Endothelial cell (in vitro differentiated cells): Measurements from ENCODE around the gene METTL26. TPM values are rescaled to one million over a fixed set of nuclear protein-coding genes. Genes with fewer than 3 reads are reported as not detected.

Source experiments
- DNase-seq: peaks from one replicate; pipeline ENCODE4 v3.0.0; 2021; ENCODE audit warnings: low spot score
- H3K27ac Mint-ChIP-seq: one replicate; pipeline ENCODE4 v1.8.0; 2021; ENCODE audit warnings: mixed read lengths, inconsistent platforms; ENCODE audit not compliant: unreplicated experiment
- H3K27me3 Mint-ChIP-seq: one replicate; pipeline ENCODE4 v1.8.0; 2021; ENCODE audit warnings: mild to moderate bottlenecking, moderate library complexity, mixed read lengths, inconsistent platforms; ENCODE audit not compliant: unreplicated experiment
- H3K36me3 Mint-ChIP-seq: one replicate; pipeline ENCODE4 v1.8.0; 2021; ENCODE audit warnings: mild to moderate bottlenecking, low read depth, mixed read lengths, inconsistent platforms; ENCODE audit not compliant: unreplicated experiment
- H3K4me1 Mint-ChIP-seq: one replicate; pipeline ENCODE4 v1.8.0; 2021; ENCODE audit warnings: mild to moderate bottlenecking, mixed read lengths, inconsistent platforms; ENCODE audit not compliant: unreplicated experiment
- H3K4me3 Mint-ChIP-seq: one replicate; pipeline ENCODE4 v1.8.0; 2021; ENCODE audit warnings: mild to moderate bottlenecking, mixed read lengths, inconsistent platforms; ENCODE audit not compliant: unreplicated experiment
- H3K9me3 Mint-ChIP-seq: one replicate; pipeline ENCODE4 v1.8.0; 2021; ENCODE audit warnings: mixed read lengths, inconsistent platforms; ENCODE audit not compliant: unreplicated experiment
- total RNA-seq: library from RNA; stranded (reverse); fragmentation: NEBNext Ultra II Directional; extraction: Animal tissue kit (Norgen Biotek cat#: 25700); gene quantifications from one replicate; pipeline ENCODE4 v1.2.1, GENCODE V29; 2021; ENCODE audit not compliant: unreplicated experiment
- TF ChIP-seq, protein P1 (sequence below): fragments of 200-600 bp; sonication (generic); IDR thresholded peaks from one replicate; pipeline ENCODE4 v1.5.0; 2021; ENCODE audit warnings: antibody characterized with exemption; ENCODE audit not compliant: unreplicated experiment

The METTL26 gene
- total RNA-seq, 1 donor from 2014 or later = 48.5 TPM

- H3K27ac Mint-ChIP-seq = no peak overlapping the region
- peaks cover 24% of the 10 kb centered on the region for H3K36me3 Mint-ChIP-seq
- no peak overlapping the region for H3K4me3 Mint-ChIP-seq
- H3K27me3 Mint-ChIP-seq = peaks cover 22% of the 10 kb centered on the region
- TF ChIP-seq, protein P1, sequence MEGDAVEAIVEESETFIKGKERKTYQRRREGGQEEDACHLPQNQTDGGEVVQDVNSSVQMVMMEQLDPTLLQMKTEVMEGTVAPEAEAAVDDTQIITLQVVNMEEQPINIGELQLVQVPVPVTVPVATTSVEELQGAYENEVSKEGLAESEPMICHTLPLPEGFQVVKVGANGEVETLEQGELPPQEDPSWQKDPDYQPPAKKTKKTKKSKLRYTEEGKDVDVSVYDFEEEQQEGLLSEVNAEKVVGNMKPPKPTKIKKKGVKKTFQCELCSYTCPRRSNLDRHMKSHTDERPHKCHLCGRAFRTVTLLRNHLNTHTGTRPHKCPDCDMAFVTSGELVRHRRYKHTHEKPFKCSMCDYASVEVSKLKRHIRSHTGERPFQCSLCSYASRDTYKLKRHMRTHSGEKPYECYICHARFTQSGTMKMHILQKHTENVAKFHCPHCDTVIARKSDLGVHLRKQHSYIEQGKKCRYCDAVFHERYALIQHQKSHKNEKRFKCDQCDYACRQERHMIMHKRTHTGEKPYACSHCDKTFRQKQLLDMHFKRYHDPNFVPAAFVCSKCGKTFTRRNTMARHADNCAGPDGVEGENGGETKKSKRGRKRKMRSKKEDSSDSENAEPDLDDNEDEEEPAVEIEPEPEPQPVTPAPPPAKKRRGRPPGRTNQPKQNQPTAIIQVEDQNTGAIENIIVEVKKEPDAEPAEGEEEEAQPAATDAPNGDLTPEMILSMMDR = no peak
- no peak for DNase-seq
- peaks cover 16% of the 10 kb centered on the region for H3K4me1 Mint-ChIP-seq
- H3K9me3 Mint-ChIP-seq = no peaks in the 10 kb centered on the region
Observed at GRCh38 chr16:591892-592517, 44.1 kb downstream of the METTL26 start.

DNA sequence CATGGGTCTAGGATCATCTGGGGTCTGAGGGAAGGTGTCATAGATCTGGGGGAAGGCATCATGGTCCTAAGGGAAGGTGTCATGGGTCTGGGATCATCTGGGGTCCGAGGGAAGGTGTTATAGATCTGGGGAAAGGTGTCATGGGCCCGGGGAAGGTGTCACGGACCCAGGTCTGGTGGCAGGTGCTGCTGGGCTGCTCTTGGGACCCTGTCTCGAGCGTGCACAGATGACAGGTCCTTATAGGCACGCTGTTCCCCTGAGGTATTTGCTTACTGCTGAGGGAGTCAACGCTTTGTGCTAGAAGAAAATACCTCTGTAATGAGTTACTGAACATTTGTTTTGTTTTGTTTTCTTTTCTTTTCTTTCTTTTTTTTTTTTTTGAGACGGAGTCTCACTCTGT lies 44.9 kb downstream of the METTL26 start:
- TF ChIP-seq, protein P1 = no peak
- Mint-ChIP-seq H3K4me1 (peaks cover 16% of the 10 kb centered on the region), H3K27ac (peak overlapping the region; percentile 89), H3K36me3 (peaks cover 21% of the 10 kb centered on the region), H3K9me3 (no peaks in the 10 kb centered on the region), H3K4me3 (peak overlapping the region; percentile 98), H3K27me3 (peaks cover 19% of the 10 kb centered on the region)
- no peak for DNase-seq

- H3K9me3 Mint-ChIP-seq = no peaks in the 10 kb centered on the region
- TF ChIP-seq, protein P1 = no peak
- DNase-seq = no peak
- peaks cover 19% of the 10 kb centered on the region for H3K27me3 Mint-ChIP-seq
- peak overlapping the region; percentile 98 for H3K4me3 Mint-ChIP-seq
- H3K4me1 Mint-ChIP-seq = peaks cover 16% of the 10 kb centered on the region
- H3K36me3 Mint-ChIP-seq = peaks cover 21% of the 10 kb centered on the region
- peak overlapping the region; percentile 89 for H3K27ac Mint-ChIP-seq
Observed at GRCh38 chr16:590815-591200, 45.3 kb downstream of the METTL26 start.

DNA sequence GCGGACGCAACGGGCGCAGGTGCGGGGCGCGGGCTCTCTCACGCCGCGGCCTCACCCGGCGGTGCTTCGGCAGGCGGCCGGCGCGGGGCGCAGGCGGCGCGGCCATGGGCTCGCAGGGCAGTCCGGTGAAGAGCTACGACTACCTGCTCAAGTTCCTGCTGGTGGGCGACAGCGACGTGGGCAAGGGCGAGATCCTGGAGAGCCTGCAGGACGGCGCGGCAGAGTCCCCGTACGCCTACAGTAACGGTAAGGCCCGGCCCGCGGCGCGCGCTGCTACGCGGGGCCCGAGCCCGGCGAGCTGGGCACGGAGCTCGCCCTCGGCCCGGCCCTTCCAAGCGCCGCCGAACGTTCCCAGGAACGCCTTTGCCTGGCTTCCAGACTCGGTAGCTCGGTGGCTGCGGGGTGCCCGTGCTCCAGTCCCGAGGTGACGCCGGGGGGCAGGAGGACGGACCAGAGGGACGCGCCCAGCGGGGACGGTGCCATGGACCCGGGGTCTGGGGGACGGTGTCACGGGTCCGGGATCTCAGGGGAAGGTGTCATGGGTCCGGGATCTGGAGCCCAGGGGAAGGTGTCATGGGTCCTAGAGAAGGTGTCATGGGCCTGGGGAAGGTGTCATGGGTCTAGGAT lies 45.8 kb downstream of the METTL26 start:
- H3K4me3 Mint-ChIP-seq = peak overlapping the region; percentile 98
- H3K9me3 Mint-ChIP-seq = no peaks in the 10 kb centered on the region
- DNase-seq = peak; percentile 31
- H3K36me3 Mint-ChIP-seq = peaks cover 21% of the 10 kb centered on the region
- peak overlapping the region; percentile 89 for H3K27ac Mint-ChIP-seq
- H3K4me1 Mint-ChIP-seq = peaks cover 16% of the 10 kb centered on the region
- TF ChIP-seq, protein P1 = no peak
- peaks cover 21% of the 10 kb centered on the region for H3K27me3 Mint-ChIP-seq

DNA sequence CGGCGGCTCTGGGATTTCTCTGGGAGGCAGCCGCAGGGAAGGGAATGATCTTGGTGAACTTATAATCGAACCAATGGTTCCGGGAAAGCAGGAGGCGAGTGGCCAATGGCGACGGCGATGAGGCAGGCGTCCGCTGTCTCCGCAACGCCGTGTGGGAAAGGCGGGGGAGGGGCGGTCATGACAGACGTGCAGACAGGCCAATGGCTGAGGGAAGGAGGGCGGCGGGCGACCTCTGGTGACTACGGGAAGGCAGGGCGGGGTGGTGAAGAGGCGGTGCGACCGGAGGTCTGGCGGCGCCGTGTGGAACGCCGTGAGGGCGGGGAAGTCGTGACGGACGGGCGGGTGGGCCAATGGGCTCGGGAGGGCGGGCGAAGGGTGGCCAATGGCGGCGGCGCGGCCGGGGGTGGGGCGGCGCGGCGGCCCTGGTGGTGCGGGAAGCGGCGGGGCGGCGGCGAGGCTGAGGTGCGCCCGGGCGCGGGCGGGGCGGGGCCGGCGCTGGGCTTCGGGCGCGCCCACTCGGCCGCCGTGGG lies 46.4 kb downstream of the METTL26 start, which contains the start of gene RAB40C:
RAB40C (plus strand) TSS at position 409 of the 530 bp plus-strand sequence. CDS start 226 bp downstream, outside the sequence.
- peak within 1 kb of the TSS; percentile 99 for H3K27ac Mint-ChIP-seq
- peaks cover 21% of the 10 kb centered on the region for H3K27me3 Mint-ChIP-seq
- H3K4me3 Mint-ChIP-seq = peak within 1 kb of the TSS; percentile 98
- peaks cover 16% of the 10 kb centered on the region for H3K4me1 Mint-ChIP-seq
- peaks cover 21% of the 10 kb centered on the region for H3K36me3 Mint-ChIP-seq
- no peaks in the 10 kb centered on the region for H3K9me3 Mint-ChIP-seq
- peak; percentile 98 for DNase-seq
- TF ChIP-seq, protein P1 = no peak
